K562 (cell line): ENCODE results near the gene UNC119B. TPM values are rescaled to one million over a fixed set of nuclear protein-coding genes. Genes with fewer than 3 reads are reported as not detected.

Experiments used
- CBX5 ChIP-seq: IDR thresholded peaks from 2 replicates; pipeline ENCODE4 v1.6.1; 2014; ENCODE audit warnings: low read depth, borderline replicate concordance
- COPS2 ChIP-seq: fragments of 450-650 bp; conservative IDR thresholded peaks from 2 replicates; pipeline ENCODE4 v1.6.1; 2016; ENCODE audit warnings: mild to moderate bottlenecking, moderate library complexity
- HNRNPUL1 ChIP-seq: fragments of 200-400 bp; formaldehyde crosslinking; IDR thresholded peaks from 2 replicates; pipeline ENCODE4 v1.6.1; 2017; ENCODE audit warnings: low read length
- KAT7 ChIP-seq: sonication (generic); formaldehyde crosslinking; IDR thresholded peaks from 2 replicates; pipeline ENCODE4 v1.8.0; 2022; ENCODE audit warnings: missing genetic modification reagents, mild to moderate bottlenecking, borderline replicate concordance
- MTA1 ChIP-seq: fragments of 450-650 bp; IDR thresholded peaks from 2 replicates; pipeline ENCODE4 v1.6.1; 2017; ENCODE audit warnings: borderline replicate concordance
- SETDB1 ChIP-seq: IDR thresholded peaks from one replicate; pipeline ENCODE4 v1.6.1; 2012; ENCODE audit warnings: low read length, control low read depth, inconsistent platforms
- SNIP1 ChIP-seq: fragments of 450-650 bp; IDR thresholded peaks from 2 replicates; pipeline ENCODE4 v1.7.1; 2017; ENCODE audit warnings: low read depth, mild to moderate bottlenecking
- ZBTB11 ChIP-seq, 3 experiments: fragments of 200-800 bp in 1 of 3; fragments of 250-450 bp in 1 of 3; fragments of 450-650 bp in 1 of 3; sonication (Bioruptor Pico) in 1 of 3; sonication (Bioruptor generic) in 1 of 3; formaldehyde crosslinking in 1 of 3; IDR thresholded peaks; 2 replicates each; pipeline versions ENCODE4 v1.6.1 to v1.8.0; 2016 to 2022; ENCODE audit warnings: mild to moderate bottlenecking in 2 of 3, missing genetic modification characterization in 2 of 3, missing compliant biosample characterization in 1 of 3, moderate library complexity in 1 of 3
- ZNF609 ChIP-seq: sonication (generic); formaldehyde crosslinking; IDR thresholded peaks from 2 replicates; pipeline ENCODE4 v1.8.1; 2023; ENCODE audit warnings: missing genetic modification reagents, mild to moderate bottlenecking, borderline replicate concordance
- polyA plus RNA-seq, 8 experiments: library from polyadenylated mRNA; depleted of rRNA in 4 of 8; stranded (reverse) in 5 of 8; unstranded in 3 of 8; fragments of >200 nt; fragmentation: Nextera tagmentation in 2 of 8; fragmentation: Illumina TruSeq in 1 of 8; extraction: Ambion mirVana in 2 of 8; extraction: Trizol in 1 of 8; gene quantifications; 2 replicates each; pipeline versions ENCODE4 v1.2.1 to v1.2.3, GENCODE V29; 2011 to 2014; ENCODE audit warnings: inconsistent platforms in 1 of 8, missing spikeins in 1 of 8
- total RNA-seq, 7 experiments: library from RNA; depleted of rRNA in 6 of 7; stranded (reverse); fragments of >200 nt in 6 of 7; fragmentation: Illumina TruSeq in 2 of 7; extraction: Trizol in 2 of 7; gene quantifications; 2 replicates each; pipeline versions ENCODE4 v1.2.1 to v1.2.3, GENCODE V29; 2011 to 2021; ENCODE audit warnings: low replicate concordance in 1 of 7
- TF ChIP-seq, protein P1 (sequence below): fragments of 450-650 bp; IDR thresholded peaks from 2 replicates; pipeline ENCODE4 v1.6.1; 2016; ENCODE audit warnings: low read depth, mild to moderate bottlenecking, moderate library complexity
- TF ChIP-seq, protein P2 (sequence below): fragments of 250-450 bp; sonication (Bioruptor Pico); IDR thresholded peaks from 2 replicates; pipeline ENCODE4 v1.8.0; 2022; ENCODE audit warnings: moderate library complexity, mild to moderate bottlenecking, inconsistent platforms
- TF ChIP-seq, protein P3 (sequence below): fragments of 150-350 bp; conservative IDR thresholded peaks from 2 replicates; pipeline ENCODE4 v1.6.1; 2014; ENCODE audit warnings: low read length

Gene UNC119B
- total and polyA plus RNA-seq, 9 of the 15 experiments (the other 6 are each of a cell fraction or from before 2014, with no cell fraction given): 4.0 to 34.5 (median 15.1) TPM

DNA sequence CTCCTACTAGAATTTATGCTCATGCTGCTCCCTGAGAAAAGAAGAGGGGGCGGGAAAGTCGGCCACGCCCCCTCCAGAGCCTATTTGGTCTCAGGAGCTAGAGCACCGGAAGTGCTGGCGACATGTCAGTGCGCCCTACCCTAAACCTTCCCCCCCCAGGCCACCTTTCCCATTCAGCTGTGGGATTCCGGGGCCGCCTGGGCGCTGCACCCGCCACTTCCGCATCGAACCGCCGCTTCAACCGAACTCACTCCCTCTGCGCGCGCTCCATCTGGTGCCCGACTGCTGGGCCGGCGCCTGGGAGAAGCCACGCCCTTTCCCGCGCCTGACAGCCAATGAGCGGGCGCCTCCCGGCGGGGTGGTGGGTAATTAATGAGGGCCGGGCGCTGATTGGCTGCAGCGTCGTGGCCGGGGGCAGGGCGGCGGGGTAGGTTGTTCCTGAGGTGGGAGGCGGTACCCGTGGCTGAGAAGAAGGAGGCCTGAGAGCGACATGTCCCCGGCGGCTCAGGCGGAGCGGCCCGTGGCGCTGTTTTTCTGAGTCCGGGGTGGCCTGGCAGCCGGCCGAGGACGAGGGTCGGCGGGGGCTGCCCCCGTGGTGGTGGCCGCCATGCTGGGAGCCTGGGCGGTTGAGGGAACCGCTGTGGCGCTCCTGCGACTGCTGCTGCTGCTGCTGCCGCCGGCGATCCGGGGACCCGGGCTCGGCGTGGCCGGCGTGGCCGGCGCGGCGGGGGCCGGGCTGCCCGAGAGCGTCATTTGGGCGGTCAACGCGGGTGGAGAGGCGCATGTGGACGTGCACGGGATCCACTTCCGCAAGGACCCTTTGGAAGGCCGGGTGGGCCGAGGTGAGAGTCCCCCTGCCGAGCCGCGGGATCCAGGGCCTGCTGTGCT, 23.3 kb upstream of the UNC119B start, which contains the start of gene MLEC (continued):
- TF ChIP-seq ZNF609 (CRISPR knock-in tag) (no peak), SETDB1 (no peak), CBX5 (peak; percentile 68; the same call in 1 of the 2 replicates), KAT7 (CRISPR knock-in tag) (0 out of 2 replicates have a peak, but pooled peaks have one; percentile 49), ZBTB11 (CRISPR knock-in tag; IDR thresholded peaks at IDR 0.05) (peak; percentile 96 to 100 (median 98)), COPS2 (no peak), SNIP1 (no peak), HNRNPUL1 (no peak), MTA1 (no peak)
- TF ChIP-seq, protein P1, sequence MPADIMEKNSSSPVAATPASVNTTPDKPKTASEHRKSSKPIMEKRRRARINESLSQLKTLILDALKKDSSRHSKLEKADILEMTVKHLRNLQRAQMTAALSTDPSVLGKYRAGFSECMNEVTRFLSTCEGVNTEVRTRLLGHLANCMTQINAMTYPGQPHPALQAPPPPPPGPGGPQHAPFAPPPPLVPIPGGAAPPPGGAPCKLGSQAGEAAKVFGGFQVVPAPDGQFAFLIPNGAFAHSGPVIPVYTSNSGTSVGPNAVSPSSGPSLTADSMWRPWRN: 0 out of 2 replicates have a peak, but pooled peaks have one; percentile 29
- TF ChIP-seq, protein P2, sequence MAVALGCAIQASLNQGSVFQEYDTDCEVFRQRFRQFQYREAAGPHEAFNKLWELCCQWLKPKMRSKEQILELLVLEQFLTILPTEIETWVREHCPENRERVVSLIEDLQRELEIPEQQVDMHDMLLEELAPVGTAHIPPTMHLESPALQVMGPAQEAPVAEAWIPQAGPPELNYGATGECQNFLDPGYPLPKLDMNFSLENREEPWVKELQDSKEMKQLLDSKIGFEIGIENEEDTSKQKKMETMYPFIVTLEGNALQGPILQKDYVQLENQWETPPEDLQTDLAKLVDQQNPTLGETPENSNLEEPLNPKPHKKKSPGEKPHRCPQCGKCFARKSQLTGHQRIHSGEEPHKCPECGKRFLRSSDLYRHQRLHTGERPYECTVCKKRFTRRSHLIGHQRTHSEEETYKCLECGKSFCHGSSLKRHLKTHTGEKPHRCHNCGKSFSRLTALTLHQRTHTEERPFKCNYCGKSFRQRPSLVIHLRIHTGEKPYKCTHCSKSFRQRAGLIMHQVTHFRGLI (CRISPR knock-in tag): no peak
- TF ChIP-seq, protein P3, sequence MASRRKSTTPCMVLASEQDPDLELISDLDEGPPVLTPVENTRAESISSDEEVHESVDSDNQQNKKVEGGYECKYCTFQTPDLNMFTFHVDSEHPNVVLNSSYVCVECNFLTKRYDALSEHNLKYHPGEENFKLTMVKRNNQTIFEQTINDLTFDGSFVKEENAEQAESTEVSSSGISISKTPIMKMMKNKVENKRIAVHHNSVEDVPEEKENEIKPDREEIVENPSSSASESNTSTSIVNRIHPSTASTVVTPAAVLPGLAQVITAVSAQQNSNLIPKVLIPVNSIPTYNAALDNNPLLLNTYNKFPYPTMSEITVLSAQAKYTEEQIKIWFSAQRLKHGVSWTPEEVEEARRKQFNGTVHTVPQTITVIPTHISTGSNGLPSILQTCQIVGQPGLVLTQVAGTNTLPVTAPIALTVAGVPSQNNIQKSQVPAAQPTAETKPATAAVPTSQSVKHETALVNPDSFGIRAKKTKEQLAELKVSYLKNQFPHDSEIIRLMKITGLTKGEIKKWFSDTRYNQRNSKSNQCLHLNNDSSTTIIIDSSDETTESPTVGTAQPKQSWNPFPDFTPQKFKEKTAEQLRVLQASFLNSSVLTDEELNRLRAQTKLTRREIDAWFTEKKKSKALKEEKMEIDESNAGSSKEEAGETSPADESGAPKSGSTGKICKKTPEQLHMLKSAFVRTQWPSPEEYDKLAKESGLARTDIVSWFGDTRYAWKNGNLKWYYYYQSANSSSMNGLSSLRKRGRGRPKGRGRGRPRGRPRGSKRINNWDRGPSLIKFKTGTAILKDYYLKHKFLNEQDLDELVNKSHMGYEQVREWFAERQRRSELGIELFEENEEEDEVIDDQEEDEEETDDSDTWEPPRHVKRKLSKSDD: no peak
